ENCODE data around the gene FANCC.

- no peak for TF ChIP-seq CTCF (IDR thresholded peaks at IDR 0.05)
- no peak for TF ChIP-seq POLR2AphosphoS5 (IDR thresholded peaks at IDR 0.05)
- TF ChIP-seq POLR2A (IDR thresholded peaks at IDR 0.05), result no peak
These were observed 152.5 kb downstream of the FANCC start for GRCh38 chr9:95165004-95165403.
